K562 treated with DMSO at 1 percent for 48 hours (cell line): ENCODE measurements around the gene SUMF2. TPM values are rescaled to one million over a fixed set of nuclear protein-coding genes. Genes with fewer than 3 reads are reported as not detected.

ENCODE experiments used
- total RNA-seq: library from RNA; unstranded; fragments of 300-600 nt; gene quantifications from 2 replicates; pipeline ENCODE4 v1.2.3, GENCODE V29; 2022; ENCODE audit warnings: low replicate concordance; ENCODE audit errors: extremely low read depth

The SUMF2 gene
- not detected in 2 replicates for total RNA-seq

GRCh38 chr7:56063882-56064625 is at the start of gene SUMF2:
Gene SUMF2, plus strand, starts transcription at chr7:56064286. Its CDS starts 26 bp downstream, at chr7:56064312.

GRCh38 chr7:56051339-56052191 is 12.5 kb upstream of the SUMF2 start, which contains the start of the genes CCT6A and PSPH:
Gene CCT6A, plus strand, starts transcription at chr7:56051765. Its CDS starts 84 bp downstream, at chr7:56051849.
Gene PSPH, minus strand, starts transcription at chr7:56051444. Its CDS starts 30,232 bp downstream, at chr7:56021212.

GRCh38 chr7:56092789-56093531 is 28.9 kb downstream of the SUMF2 start, which contains the start of gene PHKG1:
Gene PHKG1, minus strand, starts transcription at chr7:56092952. Its CDS starts 4,011 bp downstream, at chr7:56088941.

GRCh38 chr7:56106108-56107073 is 42.3 kb downstream of the SUMF2 start, which contains the start of gene CHCHD2:
Gene CHCHD2, minus strand, starts transcription at chr7:56106476. Its CDS starts 63 bp downstream, at chr7:56106413.

DNA sequence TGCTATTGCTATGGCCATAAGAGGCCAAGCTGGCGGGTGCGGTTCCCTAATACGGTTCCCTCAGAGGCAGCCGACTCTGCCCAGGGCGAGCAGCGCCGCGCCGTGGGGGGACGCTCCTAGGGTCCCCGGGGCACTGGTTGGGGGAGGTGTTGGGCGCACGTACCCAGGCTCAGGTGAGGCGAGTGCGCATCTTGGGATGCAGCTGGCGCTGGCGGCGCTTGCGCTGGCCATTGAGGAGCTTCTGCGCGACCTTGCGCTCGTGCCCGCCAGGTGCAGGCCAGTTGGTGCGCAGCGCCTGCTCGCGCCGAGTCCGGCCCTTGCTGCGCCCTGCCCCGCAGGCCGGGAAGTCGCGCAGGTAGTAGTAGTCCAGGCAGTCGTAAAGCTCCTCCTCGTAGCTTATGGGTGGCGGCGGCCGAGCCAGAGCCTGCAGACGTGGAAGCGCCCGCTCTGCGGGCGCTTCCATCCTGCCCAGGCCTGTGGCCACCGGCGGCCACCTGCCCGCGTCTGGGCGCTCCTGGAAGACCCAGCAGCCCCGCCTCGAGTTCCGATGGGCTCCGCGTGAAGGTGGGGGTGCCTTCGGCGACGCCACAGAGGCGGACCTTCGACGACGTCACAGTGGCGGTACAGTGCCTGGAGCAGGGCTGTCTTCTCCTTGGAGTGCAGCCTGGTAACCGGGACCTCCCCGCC is 51.9 kb downstream of the SUMF2 start, which contains the start of gene NUPR2:
Gene NUPR2, minus strand, starts transcription at position 566 of the 687 bp plus-strand sequence. Its CDS starts 103 bp downstream, at position 463.

Other genes with a start within 250 kb of the SUMF2 start
- gene SEPTIN14, start 201.5 kb upstream of the SUMF2 start, total RNA-seq, result not detected in 2 replicates
- not detected in 2 replicates for gene ZNF713, start 176.8 kb upstream of the SUMF2 start, total RNA-seq
- not detected in 2 replicates for gene MRPS17, start 112.4 kb upstream of the SUMF2 start, total RNA-seq
- gene NIPSNAP2, start 99.7 kb upstream of the SUMF2 start, total RNA-seq, result not detected in 2 replicates
- gene PSPH, start 12.8 kb upstream of the SUMF2 start, total RNA-seq, result not detected in 2 replicates
- gene CCT6A, start 12.5 kb upstream of the SUMF2 start, total RNA-seq, result not detected in 2 replicates
- not detected in 2 replicates for gene PHKG1, start 28.7 kb downstream of the SUMF2 start, total RNA-seq
- not detected in 2 replicates for gene CHCHD2, start 42.2 kb downstream of the SUMF2 start, total RNA-seq
- not detected in 2 replicates for gene NUPR2, start 52.1 kb downstream of the SUMF2 start, total RNA-seq